Panc1 (cell line): ENCODE results near the gene SMPD4.
"Not testable (repeated sequence)": the region's sequence is repeated elsewhere in the genome, so short reads cannot be mapped to it uniquely, and the experiment has no call there.

Source experiments
- CTCF ChIP-seq: fragments of 450-650 bp; IDR thresholded peaks from 2 replicates; pipeline ENCODE4 v1.5.1; 2017; ENCODE audit warnings: mild to moderate bottlenecking
- POLR2AphosphoS5 ChIP-seq: IDR thresholded peaks from 2 replicates; pipeline ENCODE4 v1.6.1; 2012; ENCODE audit warnings: mild to moderate bottlenecking, low read depth, low read length, moderate library complexity
- REST ChIP-seq, 2 experiments: IDR thresholded peaks; 2 replicates each; pipeline ENCODE4 v1.6.1; 2011 to 2012; ENCODE audit warnings: low read depth in 2 of 2, control low read depth in 1 of 2, low read length in 1 of 2, mild to moderate bottlenecking in 1 of 2, moderate library complexity in 1 of 2; ENCODE audit not compliant: insufficient read depth in 1 of 2
- TCF7L2 ChIP-seq: IDR thresholded peaks from 2 replicates; pipeline ENCODE4 v1.6.1; 2011; ENCODE audit warnings: mild to moderate bottlenecking, low read depth, low read length, inconsistent platforms

DNA sequence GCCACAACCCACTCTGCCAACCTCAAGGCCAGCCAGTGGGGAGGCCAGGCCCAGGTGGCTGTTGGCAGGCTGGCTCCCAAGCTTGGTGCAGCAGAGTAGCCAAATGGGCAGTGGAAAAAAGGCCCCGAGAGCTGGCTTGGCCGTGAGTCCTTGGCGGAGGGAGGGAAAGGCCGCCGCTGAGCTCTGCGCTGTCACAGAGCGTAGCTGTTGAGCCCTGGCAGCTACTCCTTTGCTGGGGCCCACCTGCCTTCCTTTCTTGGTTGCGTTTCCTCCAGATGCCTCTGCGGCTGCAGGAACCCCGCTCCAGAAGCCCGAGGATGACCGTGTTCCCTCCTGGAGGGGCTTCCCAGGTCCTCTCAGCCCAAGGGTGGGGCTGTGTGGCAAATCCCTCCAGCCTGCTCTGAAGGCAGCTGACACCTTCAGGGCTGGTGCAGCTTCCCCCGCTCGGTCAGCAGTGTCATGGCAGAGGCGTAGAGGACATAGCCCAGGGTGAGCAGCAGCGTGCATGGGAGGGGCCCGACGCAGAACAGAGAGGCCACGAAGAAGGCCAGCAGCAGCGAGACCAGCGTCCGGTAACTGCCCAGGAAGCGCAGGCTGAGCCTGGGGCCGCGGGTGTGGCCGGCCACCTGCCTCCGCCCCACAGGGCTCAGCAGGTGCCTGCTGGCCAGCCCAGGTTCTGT, 29.1 kb downstream of the SMPD4 start:
- TF ChIP-seq CTCF; REST (IDR thresholded peaks at IDR 0.05; ENCODE audit: insufficient read depth in 1 of 2, low read depth in 2 of 2, low read length in 1 of 2); POLR2AphosphoS5; TCF7L2: not testable (repeated sequence)
